Adipose tissue (tissue), 3 donors: ENCODE measurements around the gene ZCRB1. TPM values are rescaled to one million over a fixed set of nuclear protein-coding genes. Genes with fewer than 3 reads are reported as not detected.
A peak's percentile ranks its signal among the peaks of the same experiment; 100 is the strongest.
"Not testable (repeated sequence)": the region's sequence is repeated elsewhere in the genome, so short reads cannot be mapped to it uniquely, and the experiment has no call there.

Source experiments
- H3K27ac ChIP-seq: one replicate; pipeline ENCODE4 v1.5.1; 2013; ENCODE audit warnings: low read depth, low read length
- WGBS, 3 donors: extraction: QIAGEN DNeasy Blood & Tissue Kit; methylation state at CpG; one replicate each; pipeline ENCODE4 v1.1.7; 2013; 5-methylcytosine and 5-hydroxymethylcytosine counted together
- polyA plus RNA-seq, 3 donors: library from polyadenylated mRNA; stranded (reverse); fragments of 200-250 nt; gene quantifications; one replicate each; pipeline ENCODE4 v1.2.3, GENCODE V29; 2013
- donor health status: healthy with polysubstance abuse.
- donor health status: Bipolar disorder and iron deficiency.
- donor health status: healthy.

Gene ZCRB1
- polyA plus RNA-seq, 3 donors = 17.7 to 60.2 (median 27.5) TPM

GRCh38 chr12:42332301-42333285 lies 6.7 kb upstream of the ZCRB1 start:
- 35 to 39% (median 39%) methylated on average over 4 of the region's 4 CpGs for WGBS, 3 donors
- no peak overlapping the region for H3K27ac ChIP-seq

GRCh38 chr12:42330097-42330496 lies 4.2 kb upstream of the ZCRB1 start:
- 64 to 81% (median 78%) methylated on average over 11 of the region's 11 CpGs for WGBS, 3 donors
- H3K27ac ChIP-seq = not testable (repeated sequence)

- H3K27ac ChIP-seq = no peak overlapping the region
- 49 to 63% (median 63%) methylated on average over 2 of the region's 2 CpGs for WGBS, 3 donors
Measured at GRCh38 chr12:42327227-42327590, 1.3 kb upstream of the ZCRB1 start.

GRCh38 chr12:42326541-42327226 lies 790 bp upstream of the ZCRB1 start:
- peak overlapping the region; percentile 19 for H3K27ac ChIP-seq
- 5 to 13% (median 9%) methylated on average over 13 of the region's 13 CpGs for WGBS, 3 donors

- 29 to 47% (median 41%) methylated on average over 7 of the region's 7 CpGs for WGBS, 3 donors
Measured at GRCh38 chr12:42325326-42325652, 605 bp downstream of the ZCRB1 start.

GRCh38 chr12:42323856-42324255 lies 2.0 kb downstream of the ZCRB1 start:
- WGBS, 3 donors = 38 to 90% (median 74%) methylated on average over 6 of the region's 6 CpGs

More at GRCh38 chr12:42325326-42325652, 605 bp downstream of the ZCRB1 start:
- peak overlapping the region; percentile 66 for H3K27ac ChIP-seq

GRCh38 chr12:42322567-42322966 lies 3.3 kb downstream of the ZCRB1 start:
- H3K27ac ChIP-seq = no peak overlapping the region

More at GRCh38 chr12:42323856-42324255, 2.0 kb downstream of the ZCRB1 start:
- H3K27ac ChIP-seq = no peak overlapping the region

- H3K27ac ChIP-seq = no peak overlapping the region
Measured at GRCh38 chr12:42320796-42321195, 5.1 kb downstream of the ZCRB1 start.

- H3K27ac ChIP-seq = no peak overlapping the region
- WGBS, 3 donors = 88 to 94% (median 88%) methylated on average over 2 of the region's 2 CpGs
Measured at GRCh38 chr12:42315108-42315507, 10.8 kb downstream of the ZCRB1 start.

GRCh38 chr12:42309996-42310395 lies 15.9 kb downstream of the ZCRB1 start:
- no peak overlapping the region for H3K27ac ChIP-seq
- 82 to 86% (median 84%) methylated on average over 6 of the region's 6 CpGs for WGBS, 3 donors

- no peak overlapping the region for H3K27ac ChIP-seq
- WGBS, 3 donors = 91 to 100% (median 95%) methylated on average over 2 of the region's 2 CpGs
Measured at GRCh38 chr12:42308390-42308789, 17.5 kb downstream of the ZCRB1 start.

GRCh38 chr12:42306297-42306696 lies 19.6 kb downstream of the ZCRB1 start:
- WGBS, 3 donors = 94 to 100% (median 97%) methylated on average over 3 of the region's 3 CpGs
- no peak overlapping the region for H3K27ac ChIP-seq

GRCh38 chr12:42299392-42300308 lies 26.2 kb downstream of the ZCRB1 start:
- WGBS, 3 donors = 84 to 87% (median 85%) methylated on average over 8 of the region's 8 CpGs
- no peak overlapping the region for H3K27ac ChIP-seq

- no peak overlapping the region for H3K27ac ChIP-seq
Measured at GRCh38 chr12:42298887-42299286, 27.0 kb downstream of the ZCRB1 start.

GRCh38 chr12:42296503-42297109 lies 29.3 kb downstream of the ZCRB1 start:
- H3K27ac ChIP-seq = no peak overlapping the region
- WGBS, 3 donors = 86 to 92% (median 91%) methylated on average over 5 of the region's 5 CpGs

More at GRCh38 chr12:42298887-42299286, 27.0 kb downstream of the ZCRB1 start:
- 88 to 93% (median 89%) methylated on average over 4 of the region's 4 CpGs for WGBS, 3 donors

GRCh38 chr12:42291680-42292079 lies 34.2 kb downstream of the ZCRB1 start:
- WGBS, 3 donors = 78 to 93% (median 79%) methylated on average over 2 of the region's 2 CpGs
- H3K27ac ChIP-seq = no peak overlapping the region

- WGBS, 3 donors = 54 to 88% (median 82%) methylated on average over 9 of the region's 9 CpGs
- no peak overlapping the region for H3K27ac ChIP-seq
Measured at GRCh38 chr12:42288544-42288943, 37.4 kb downstream of the ZCRB1 start.

- WGBS, 3 donors = 89 to 91% (median 91%) methylated on average over 24 to 26 of the region's 26 CpGs
Measured at GRCh38 chr12:42286741-42287140, 39.2 kb downstream of the ZCRB1 start.

More at GRCh38 chr12:42286741-42287140, 39.2 kb downstream of the ZCRB1 start:
- H3K27ac ChIP-seq = no peak overlapping the region
